ENCODE measurements around the gene CMTM5.

DNA sequence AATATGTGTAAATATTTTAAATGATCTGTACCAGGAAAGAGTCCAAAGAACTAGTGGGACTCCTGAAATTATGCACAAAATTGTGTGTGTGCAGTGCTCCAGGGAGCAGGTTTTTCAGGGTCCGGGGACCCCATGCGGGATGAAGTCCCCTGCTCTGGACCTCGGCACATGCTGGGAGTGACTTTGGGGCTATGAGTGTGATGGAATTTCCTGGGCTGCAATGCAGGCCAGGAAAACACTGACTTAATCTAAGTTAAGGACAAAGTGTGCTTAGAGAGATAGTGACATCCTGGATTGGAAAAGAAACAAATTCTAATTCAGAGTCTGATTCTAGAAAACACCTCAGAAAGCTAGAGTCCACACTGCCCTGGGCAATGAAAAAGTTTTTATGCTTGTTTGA lies 37.4 kb downstream of the CMTM5 start:
- TF ChIP-seq CTCF (IDR thresholded peaks at IDR 0.05; ENCODE audit: low read depth, low read length) (no peak), EZH2phosphoT487 (IDR thresholded peaks at IDR 0.05; ENCODE audit: low read depth) (no peak)

Data from OCI-LY3 (cell line).